HepG2 (cell line): ENCODE measurements around the gene HSPB6. TPM values are rescaled to one million over a fixed set of nuclear protein-coding genes. Genes with fewer than 3 reads are reported as not detected.

Experiments
- ATAC-seq: fragments of 200-7000 bp; cut with Tn5 transposase; 3 replicates; pipeline ENCODE4 v1.9.1; 2020; ENCODE audit warnings: mild to moderate bottlenecking, moderate library complexity
- BruUV-seq: library from RNA; stranded (reverse); fragments of 400-500 nt; replicated peaks from 2 replicates; lab custom pipeline; 2021; lab: Mats Ljungman, UMichigan
- CTCF ChIA-PET: fragments of 300-600 bp; formaldehyde crosslinking; extraction: SDS; loops from one replicate; lab custom pipeline; 2021; ENCODE audit warnings: low total read pairs, inconsistent platforms, low intra/inter-chr PET ratio; lab: Yijun Ruan, JAX
- POLR2A ChIA-PET: fragments of 350-600 bp; sonication (Branson Sonifier 250); formaldehyde crosslinking; loops from one replicate; lab custom pipeline; 2020; ENCODE audit warnings: antibody characterized with exemption, inconsistent platforms; lab: Yijun Ruan, JAX
- DNase-seq: peaks from one replicate; pipeline ENCODE4 v3.0.0-alpha.2; 2015; ENCODE audit warnings: low spot score
- FAIRE-seq: peaks from 3 replicates; lab custom pipeline; 2011; peaks lifted over from hg19 to GRCh38; lab: Jason Lieb, UNC
- H2AFZ ChIP-seq: one replicate; pipeline ENCODE4 v1.6.1; 2011; ENCODE audit warnings: low read length, inconsistent platforms
- H3K27ac ChIP-seq: fragments of 300-600 bp; 3 replicates; pipeline ENCODE4 v1.8.0; 2011; ENCODE audit warnings: mixed run types, mild to moderate bottlenecking, mixed read lengths, low read length, inconsistent platforms; ENCODE audit not compliant: insufficient read depth; ENCODE audit errors: extremely low read length
- H3K27me3 ChIP-seq, 2 experiments: fragments of 200-600 bp in 1 of 2; 2 replicates in 1 of 2; 3 replicates in 1 of 2; pipeline versions ENCODE4 v1.6.0 to v1.8.0; 2011; ENCODE audit warnings: low read length in 2 of 2, mild to moderate bottlenecking in 2 of 2, moderate library complexity in 2 of 2, inconsistent platforms in 1 of 2; ENCODE audit not compliant: insufficient read depth in 2 of 2, control insufficient read depth in 1 of 2
- H3K36me3 ChIP-seq, 2 experiments: fragments of 200-600 bp in 1 of 2; replicated peaks in 1 of 2; 2 replicates in 1 of 2; 3 replicates in 1 of 2; pipeline versions ENCODE4 v1.5.1 to v1.8.0; 2011; ENCODE audit warnings: low read length in 2 of 2, inconsistent platforms in 1 of 2; ENCODE audit not compliant: insufficient read depth in 2 of 2, control insufficient read depth in 1 of 2
- H3K4me1 ChIP-seq: 2 replicates; pipeline ENCODE4 v1.5.1; 2012; ENCODE audit warnings: low read length, inconsistent platforms; ENCODE audit not compliant: insufficient read depth
- H3K4me2 ChIP-seq: 2 replicates; pipeline ENCODE4 v1.6.0; 2011; ENCODE audit warnings: low read depth, low read length, inconsistent platforms
- H3K4me3 ChIP-seq, 3 experiments: fragments of 200-600 bp in 1 of 3; sonication (generic), shearing (Covaris generic) in 1 of 3; replicated peaks in 1 of 3; 2 replicates each; pipeline ENCODE4 v1.5.1; 2011 to 2016; ENCODE audit warnings: low read length in 3 of 3, inconsistent platforms in 2 of 3, low read depth in 2 of 3, mild to moderate bottlenecking in 2 of 3, control low read depth in 1 of 3, mixed read lengths in 1 of 3; ENCODE audit not compliant: insufficient read depth in 1 of 3
- H3K79me2 ChIP-seq: one replicate; pipeline ENCODE4 v1.6.1; 2011; ENCODE audit warnings: low read length, inconsistent platforms; ENCODE audit not compliant: insufficient read depth
- H3K9ac ChIP-seq: 2 replicates; pipeline ENCODE4 v1.6.0; 2011; ENCODE audit warnings: mild to moderate bottlenecking, low read depth, low read length, inconsistent platforms; ENCODE audit not compliant: insufficient read depth
- H3K9me3 ChIP-seq: 2 replicates; pipeline ENCODE4 v1.5.1; 2012; ENCODE audit warnings: mild to moderate bottlenecking, low read length
- H4K20me1 ChIP-seq: 2 replicates; pipeline ENCODE4 v1.6.0; 2011; ENCODE audit warnings: inconsistent platforms, mild to moderate bottlenecking, low read length, moderate library complexity; ENCODE audit not compliant: insufficient read depth
- AGO1 ChIP-seq: fragments of 200-400 bp; formaldehyde crosslinking; IDR thresholded peaks from 2 replicates; pipeline ENCODE4 v1.6.1; 2017; ENCODE audit warnings: mild to moderate bottlenecking, low read depth, low read length, moderate library complexity; ENCODE audit not compliant: poor library complexity, severe bottlenecking
- AGO2 ChIP-seq: fragments of 200-400 bp; formaldehyde crosslinking; optimal IDR thresholded peaks from 2 replicates; pipeline ENCODE3; 2017; ENCODE audit warnings: mild to moderate bottlenecking, low read depth, low read length, moderate library complexity
- FOXJ3 ChIP-seq: sonication (generic); formaldehyde crosslinking; IDR thresholded peaks from 2 replicates; pipeline ENCODE4 v1.4.0; 2020; ENCODE audit warnings: missing genetic modification reagents, mild to moderate bottlenecking, borderline replicate concordance
- HNRNPL ChIP-seq: fragments of 200-400 bp; formaldehyde crosslinking; IDR thresholded peaks from 2 replicates; pipeline ENCODE4 v1.6.1; 2017; ENCODE audit warnings: mild to moderate bottlenecking, low read depth, low read length
- ONECUT2 ChIP-seq: sonication (generic); formaldehyde crosslinking; IDR thresholded peaks from 2 replicates; pipeline ENCODE4 v1.4.0; 2020; ENCODE audit warnings: missing genetic modification reagents
- PAF1 ChIP-seq: IDR thresholded peaks from 2 replicates; pipeline ENCODE4 v1.6.1; 2016; ENCODE audit warnings: missing genetic modification reagents, missing compliant biosample characterization
- POLR2G ChIP-seq: fragments of 200-400 bp; formaldehyde crosslinking; IDR thresholded peaks from 2 replicates; pipeline ENCODE4 v1.6.1; 2018; ENCODE audit warnings: mild to moderate bottlenecking, low read depth, low read length, moderate library complexity
- RBFOX2 ChIP-seq: fragments of 200-400 bp; formaldehyde crosslinking; IDR thresholded peaks from 2 replicates; pipeline ENCODE4 v1.6.1; 2017; ENCODE audit warnings: low read depth, mild to moderate bottlenecking, low read length
- RBM22 ChIP-seq: fragments of 200-400 bp; formaldehyde crosslinking; optimal IDR thresholded peaks from 2 replicates; pipeline ENCODE3; 2017; ENCODE audit warnings: mild to moderate bottlenecking, low read length, moderate library complexity
- ZKSCAN8 ChIP-seq: IDR thresholded peaks from 2 replicates; pipeline ENCODE4 v1.6.1; 2016; ENCODE audit warnings: borderline replicate concordance, missing genetic modification reagents, missing compliant biosample characterization
- ZNF350 ChIP-seq: sonication (generic); formaldehyde crosslinking; IDR thresholded peaks from 2 replicates; pipeline ENCODE4 v1.4.0; 2020; ENCODE audit warnings: mild to moderate bottlenecking, low read depth, missing genetic modification reagents, borderline replicate concordance
- WGBS: methylation state at CpG from one replicate; pipeline ENCODE4 v1.1.6; 2017; ENCODE audit warnings: low lambda C conversion rate; 5-methylcytosine and 5-hydroxymethylcytosine counted together
- in situ Hi-C: cut with HindIII; loops from 2 replicates; pipeline ENCODE4 v1.10.0; 2017; ENCODE audit warnings: low pct_unique_long_range_greater_than_20kb; ENCODE audit not compliant: extremely low pct_ligation_motif_present
- intact Hi-C: fragments of 100-400 bp; cut with micrococcal nuclease; formaldehyde crosslinking; loops from one replicate; pipeline ENCODE4 v1.10.0; 2022; ENCODE audit not compliant: unreplicated experiment
- polyA plus RNA-seq, 8 experiments: library from polyadenylated mRNA; depleted of rRNA in 3 of 8; stranded (reverse) in 7 of 8; unstranded in 1 of 8; fragments of >200 nt; fragmentation: Illumina TruSeq in 4 of 8; extraction: Trizol in 4 of 8; gene quantifications; 2 replicates each; pipeline versions ENCODE4 v1.2.1 to v1.2.3, GENCODE V29; 2011 to 2016; ENCODE audit warnings: low read depth in 4 of 8, missing spikeins in 1 of 8, mixed read lengths in 1 of 8; ENCODE audit not compliant: insufficient read depth in 1 of 8
- total RNA-seq, 5 experiments: library from RNA; depleted of rRNA; stranded (reverse); fragments of >200 nt; fragmentation: Illumina TruSeq; extraction: Trizol; gene quantifications; 2 replicates each; pipeline ENCODE4 v1.2.3, GENCODE V29; 2016; ENCODE audit warnings: low read depth in 1 of 5

The HSPB6 gene
- total and polyA plus RNA-seq, 2 of the 13 experiments (the other 11 are each of a cell fraction or from before 2014, with no cell fraction given), result 0.18 TPM; not detected in 1

GRCh38 chr19:35739275-35740107 is 17.3 kb downstream of the HSPB6 start:
- TF ChIP-seq FOXJ3 (CRISPR knock-in tag) (no peak), ZKSCAN8 (CRISPR knock-in tag) (no peak), RBFOX2 (peak; percentile 58; the same call in 1 of the 2 replicates), HNRNPL (0 out of 2 replicates have a peak, but pooled peaks have one; percentile 46), PAF1 (CRISPR knock-in tag) (0 out of 2 replicates have a peak, but pooled peaks have one; percentile 30), ZNF350 (CRISPR knock-in tag) (0 out of 2 replicates have a peak, but pooled peaks have one; percentile 11), POLR2G (peak; percentile 49), AGO1 (peak; percentile 8), ONECUT2 (CRISPR knock-in tag) (no peak), RBM22 (peak; percentile 34), AGO2 (peak; percentile 95)
- DNase-seq, result no peak
- peak overlapping the region; percentile 84 for H3K4me2 ChIP-seq
- POLR2A ChIA-PET, result interaction anchor here (1.0 to 4.6 kb wide), 15 partner anchors 9 to 192 kb away, joined by 3 to 69 read pairs (median 7); partner anchors contain the start of genes HSPB6, LIN37 and PROSER3
- no peak for FAIRE-seq
- H3K4me1 ChIP-seq, result peaks cover 27% of the 10 kb centered on the region
- H3K9ac ChIP-seq, result peak overlapping the region; percentile 70
- 88% methylated on average over 24 of the region's 29 CpGs for WGBS
- H3K9me3 ChIP-seq, result no peaks in the 10 kb centered on the region
- in situ Hi-C loops (no loop called here), intact Hi-C loops (loop anchor here (2.0 to 10.0 kb wide), 2 partner anchors 21 to 45 kb away; partner anchors contain the start of gene KMT2B)
- H3K36me3 ChIP-seq, result peaks cover 14 to 43% of the 10 kb centered on the region in 2 experiments; a peak in 4 of 5 replicates
- peak overlapping the region; percentile 65 to 84 (median 80) for H3K4me3 ChIP-seq
- CTCF ChIA-PET, result interaction anchor here (1.4 kb wide), 1 partner anchor 46 kb away, joined by 3 read pairs; no protein-coding TSS in a partner anchor
- H4K20me1 ChIP-seq, result no peaks in the 10 kb centered on the region
- H2AFZ ChIP-seq, result no peak overlapping the region
- H3K79me2 ChIP-seq, result no peaks in the 10 kb centered on the region
- no peaks in the 10 kb centered on the region for H3K27me3 ChIP-seq
- no TSS peak for BruUV-seq
- no peak for ATAC-seq
- peak overlapping the region; percentile 89 for H3K27ac ChIP-seq
